ENCODE results near the gene NAPB.

Gene NAPB

GRCh38 chr20:23386304-23387117 is 34.8 kb downstream of the NAPB start:
- H3K4me1 ChIP-seq (ENCODE audit: control insufficient read depth in 1 of 2, insufficient read depth in 1 of 2, low read depth in 1 of 2, low read length in 1 of 2) = peaks cover 0 to 4% of the 10 kb centered on the region in 2 experiments
- H3K4me3 ChIP-seq (ENCODE audit: low read depth in 1 of 2, low read length in 1 of 2) = no peak overlapping the region
- TF ChIP-seq CTCF (IDR thresholded peaks at IDR 0.05) = no peak
- H3K27me3 ChIP-seq = no peaks in the 10 kb centered on the region
- H3K9me3 ChIP-seq = no peaks in the 10 kb centered on the region
- H3K27ac ChIP-seq = peak overlapping the region; percentile 22
- H3K36me3 ChIP-seq = peaks cover 21% of the 10 kb centered on the region

- no peaks in the 10 kb centered on the region for H3K9me3 ChIP-seq
- H3K36me3 ChIP-seq = peaks cover 12% of the 10 kb centered on the region
- H3K27me3 ChIP-seq = no peaks in the 10 kb centered on the region
- H3K27ac ChIP-seq = no peak overlapping the region
- no peak for TF ChIP-seq CTCF (IDR thresholded peaks at IDR 0.05)
- H3K4me1 ChIP-seq (ENCODE audit: control insufficient read depth in 1 of 2, insufficient read depth in 1 of 2, low read depth in 1 of 2, low read length in 1 of 2) = peaks cover 10 to 19% of the 10 kb centered on the region in 2 experiments
- H3K4me3 ChIP-seq (ENCODE audit: low read depth in 1 of 2, low read length in 1 of 2) = no peak overlapping the region
Measured at GRCh38 chr20:23381876-23382275, 39.4 kb downstream of the NAPB start.

DNA sequence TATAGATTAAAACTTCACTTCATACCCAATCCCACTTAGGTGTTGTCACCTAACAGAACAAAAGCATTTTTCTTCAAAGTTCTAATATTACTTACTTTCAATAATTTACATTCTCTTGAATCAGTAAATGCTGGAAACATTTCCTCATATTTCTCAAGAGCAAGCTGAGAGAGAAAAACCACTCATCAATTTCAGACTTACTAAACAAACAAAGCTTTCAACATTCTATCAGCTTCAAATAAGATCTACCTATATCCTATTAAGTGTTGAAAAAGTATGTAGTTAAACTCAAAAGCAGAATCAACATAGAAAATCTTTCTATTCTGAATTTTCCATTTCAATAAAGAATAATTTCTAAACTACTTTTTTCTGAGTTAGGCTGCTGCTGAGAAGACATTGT is 41.5 kb downstream of the NAPB start:
- no peaks in the 10 kb centered on the region for H3K27me3 ChIP-seq
- peaks cover 32% of the 10 kb centered on the region for H3K36me3 ChIP-seq
- no peak overlapping the region for H3K4me3 ChIP-seq (ENCODE audit: low read depth in 1 of 2, low read length in 1 of 2)

DNA sequence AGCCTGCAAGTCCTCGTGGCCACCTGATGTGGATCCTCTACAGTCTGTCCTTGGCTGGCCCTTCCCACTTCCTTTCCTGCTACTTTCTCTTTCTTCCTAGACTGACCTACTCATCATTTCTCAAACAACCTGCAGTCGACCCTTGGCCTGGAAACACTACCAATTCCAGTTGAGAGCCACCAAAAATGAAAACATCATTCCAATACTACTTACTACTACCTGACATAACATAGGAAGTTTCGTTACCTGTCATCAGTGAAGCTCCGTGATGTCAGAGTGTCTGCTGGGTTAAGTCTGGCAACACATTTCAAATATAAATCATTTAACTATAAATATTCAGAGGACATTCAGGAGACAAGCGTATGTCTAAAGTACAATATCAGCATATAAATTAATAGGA is 45.5 kb downstream of the NAPB start:
- H3K27ac ChIP-seq = no peak overlapping the region
- TF ChIP-seq CTCF (IDR thresholded peaks at IDR 0.05) = no peak
- H3K36me3 ChIP-seq = peaks cover 63% of the 10 kb centered on the region
- peaks cover 10 to 14% of the 10 kb centered on the region in 2 experiments for H3K4me1 ChIP-seq (ENCODE audit: control insufficient read depth in 1 of 2, insufficient read depth in 1 of 2, low read depth in 1 of 2, low read length in 1 of 2)
- H3K9me3 ChIP-seq = no peaks in the 10 kb centered on the region
- H3K4me3 ChIP-seq (ENCODE audit: low read depth in 1 of 2, low read length in 1 of 2) = no peak overlapping the region
- no peaks in the 10 kb centered on the region for H3K27me3 ChIP-seq

More for the DNA sequence above, 41.5 kb downstream of the NAPB start:
- no peak for TF ChIP-seq CTCF (IDR thresholded peaks at IDR 0.05)
- no peaks in the 10 kb centered on the region for H3K9me3 ChIP-seq
- H3K4me1 ChIP-seq (ENCODE audit: control insufficient read depth in 1 of 2, insufficient read depth in 1 of 2, low read depth in 1 of 2, low read length in 1 of 2) = peaks cover 10 to 14% of the 10 kb centered on the region in 2 experiments
- H3K27ac ChIP-seq = peak overlapping the region; percentile 42

DNA sequence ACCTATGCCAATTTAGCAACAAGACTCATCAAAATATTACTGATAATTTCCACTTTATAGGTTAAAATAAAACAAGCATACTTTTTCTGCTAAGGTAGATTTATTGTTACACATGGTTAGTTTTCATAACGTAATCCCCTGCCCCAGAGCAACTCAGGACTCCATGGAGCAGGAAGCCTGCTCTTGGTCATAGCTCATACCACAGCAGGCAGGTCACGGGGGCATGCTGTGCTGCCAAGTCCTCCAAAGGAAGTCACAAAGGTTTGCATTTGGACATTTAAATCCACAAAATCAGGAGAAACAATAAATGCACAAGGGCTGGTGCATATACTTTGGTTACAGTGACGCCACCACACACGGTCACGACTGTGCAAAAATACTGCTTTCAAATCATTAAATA is 46.8 kb downstream of the NAPB start:
- Histone ChIP-seq H3K4me3 (ENCODE audit: low read depth in 1 of 2, low read length in 1 of 2) (no peak overlapping the region), H3K9me3 (no peaks in the 10 kb centered on the region), H3K27me3 (no peaks in the 10 kb centered on the region), H3K27ac (no peak overlapping the region), H3K4me1 (ENCODE audit: control insufficient read depth in 1 of 2, insufficient read depth in 1 of 2, low read depth in 1 of 2, low read length in 1 of 2) (peaks cover 4 to 7% of the 10 kb centered on the region in 2 experiments), H3K36me3 (peaks cover 74% of the 10 kb centered on the region)
- no peak for TF ChIP-seq CTCF (IDR thresholded peaks at IDR 0.05)

Measured in neutrophil (primary cell).